Uterus (tissue), 4 donors: ENCODE results near the gene KRTAP17-1. TPM values are rescaled to one million over a fixed set of nuclear protein-coding genes. Genes with fewer than 3 reads are reported as not detected.

Experiments used
- DNase-seq, 2 donors: peaks; one replicate each; pipeline ENCODE4 v3.0.0-alpha.2; 2019 to 2020
- H3K27ac ChIP-seq, 2 donors: fragments of 200-600 bp; sonication (generic); 1 replicate in 1 of 2; 2 replicates in 1 of 2; pipeline ENCODE4 v1.5.1; 2016 to 2018
- H3K27me3 ChIP-seq, 2 donors: fragments of 200-600 bp; sonication (generic); one replicate each; pipeline ENCODE4 v1.5.1; 2018 to 2019; ENCODE audit warnings: control low read depth in 1 of 2
- H3K36me3 ChIP-seq, 2 donors: fragments of 200-600 bp; sonication (generic); one replicate each; pipeline ENCODE4 v1.5.1; 2019; ENCODE audit warnings: control low read depth in 1 of 2
- H3K4me1 ChIP-seq, 2 donors: fragments of 200-600 bp; sonication (generic); one replicate each; pipeline ENCODE4 v1.5.1; 2018 to 2019; ENCODE audit warnings: control low read depth in 1 of 2
- H3K4me3 ChIP-seq, 2 donors: fragments of 200-600 bp; sonication (generic); 1 replicate in 1 of 2; 2 replicates in 1 of 2; pipeline ENCODE4 v1.5.1; 2018 to 2019; ENCODE audit warnings: mild to moderate bottlenecking in 1 of 2
- H3K9me3 ChIP-seq, 2 donors: fragments of 200-600 bp; sonication (generic); one replicate each; pipeline ENCODE4 v1.5.1; 2019; ENCODE audit warnings: control low read depth in 1 of 2
- POLR2A ChIP-seq, 2 donors: fragments of 450-650 bp; IDR thresholded peaks; one replicate each; pipeline ENCODE4 v1.6.1; 2016; ENCODE audit warnings: antibody characterized with exemption in 2 of 2, mild to moderate bottlenecking in 1 of 2, moderate library complexity in 1 of 2
- intact Hi-C: fragments of 100-400 bp; cut with DNase I; formaldehyde crosslinking; loops from one replicate; pipeline ENCODE4 v1.15.1; 2023; ENCODE audit warnings: low total_unique reads
- total RNA-seq, 4 donors: library from RNA; depleted of rRNA in 3 of 4; stranded (reverse); fragments of >200 nt in 3 of 4; gene quantifications; one replicate each; pipeline versions ENCODE4 v1.1.0 to v1.2.4, GENCODE V29; 2014 to 2023
- TF ChIP-seq, protein P1 (sequence below), 4 experiments: fragments of 200-600 bp in 2 of 4; fragments of 450-650 bp in 2 of 4; sonication (generic) in 2 of 4; IDR thresholded peaks; one replicate each; pipeline ENCODE4 v1.5.1; 2016 to 2019; ENCODE audit warnings: antibody characterized with exemption in 4 of 4, mild to moderate bottlenecking in 2 of 4, moderate library complexity in 1 of 4
- donor health status: DM: yes; HTN: yes; CAD: no.

KRTAP17-1 gene
- total RNA-seq, 4 donors from 2014 or later = not detected

DNA sequence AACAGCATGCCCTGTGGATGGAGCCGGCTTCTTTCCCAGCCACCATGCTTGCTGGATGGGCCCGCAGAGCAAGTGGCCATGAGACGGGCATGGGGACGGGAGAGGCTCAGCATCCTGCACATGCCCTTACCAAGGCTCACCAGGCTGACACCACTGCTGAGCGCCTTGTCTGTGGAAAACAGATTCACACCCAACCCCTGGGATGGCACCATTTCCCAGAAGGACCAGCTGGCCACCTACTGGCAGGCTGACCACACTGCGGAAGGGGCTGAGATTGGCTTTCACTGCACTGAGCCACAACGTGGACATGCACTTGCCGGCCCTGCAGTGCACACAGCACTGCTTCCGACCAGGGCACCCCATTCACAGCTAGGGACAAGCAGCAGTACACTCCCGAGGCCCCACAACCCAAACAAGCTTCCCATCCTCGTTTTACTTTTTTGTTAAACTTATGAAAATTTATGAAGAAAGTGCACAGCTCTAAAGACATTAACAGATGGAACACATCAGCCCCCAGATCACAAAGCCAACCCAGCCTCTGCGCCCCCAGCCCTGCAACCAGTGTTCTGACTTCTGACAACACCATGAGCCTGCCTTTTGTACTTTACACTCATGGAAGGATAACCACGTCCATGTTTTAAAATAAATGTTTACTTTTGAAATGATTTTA is 13.9 kb upstream of the KRTAP17-1 start:
- H3K27ac ChIP-seq = no peak overlapping the region
- DNase-seq = no peak
- no peaks in the 10 kb centered on the region for H3K36me3 ChIP-seq
- H3K4me1 ChIP-seq = no peaks in the 10 kb centered on the region
- H3K4me3 ChIP-seq = no peak overlapping the region
- intact Hi-C loops = no loop called here
- TF ChIP-seq, protein P1, sequence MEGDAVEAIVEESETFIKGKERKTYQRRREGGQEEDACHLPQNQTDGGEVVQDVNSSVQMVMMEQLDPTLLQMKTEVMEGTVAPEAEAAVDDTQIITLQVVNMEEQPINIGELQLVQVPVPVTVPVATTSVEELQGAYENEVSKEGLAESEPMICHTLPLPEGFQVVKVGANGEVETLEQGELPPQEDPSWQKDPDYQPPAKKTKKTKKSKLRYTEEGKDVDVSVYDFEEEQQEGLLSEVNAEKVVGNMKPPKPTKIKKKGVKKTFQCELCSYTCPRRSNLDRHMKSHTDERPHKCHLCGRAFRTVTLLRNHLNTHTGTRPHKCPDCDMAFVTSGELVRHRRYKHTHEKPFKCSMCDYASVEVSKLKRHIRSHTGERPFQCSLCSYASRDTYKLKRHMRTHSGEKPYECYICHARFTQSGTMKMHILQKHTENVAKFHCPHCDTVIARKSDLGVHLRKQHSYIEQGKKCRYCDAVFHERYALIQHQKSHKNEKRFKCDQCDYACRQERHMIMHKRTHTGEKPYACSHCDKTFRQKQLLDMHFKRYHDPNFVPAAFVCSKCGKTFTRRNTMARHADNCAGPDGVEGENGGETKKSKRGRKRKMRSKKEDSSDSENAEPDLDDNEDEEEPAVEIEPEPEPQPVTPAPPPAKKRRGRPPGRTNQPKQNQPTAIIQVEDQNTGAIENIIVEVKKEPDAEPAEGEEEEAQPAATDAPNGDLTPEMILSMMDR (IDR thresholded peaks at IDR 0.05) = peak in 3 of 4 experiments; percentile 32 to 46 (median 42)
- no peak for TF ChIP-seq POLR2A (IDR thresholded peaks at IDR 0.05)
- no peaks in the 10 kb centered on the region for H3K9me3 ChIP-seq
- no peaks in the 10 kb centered on the region for H3K27me3 ChIP-seq

DNA sequence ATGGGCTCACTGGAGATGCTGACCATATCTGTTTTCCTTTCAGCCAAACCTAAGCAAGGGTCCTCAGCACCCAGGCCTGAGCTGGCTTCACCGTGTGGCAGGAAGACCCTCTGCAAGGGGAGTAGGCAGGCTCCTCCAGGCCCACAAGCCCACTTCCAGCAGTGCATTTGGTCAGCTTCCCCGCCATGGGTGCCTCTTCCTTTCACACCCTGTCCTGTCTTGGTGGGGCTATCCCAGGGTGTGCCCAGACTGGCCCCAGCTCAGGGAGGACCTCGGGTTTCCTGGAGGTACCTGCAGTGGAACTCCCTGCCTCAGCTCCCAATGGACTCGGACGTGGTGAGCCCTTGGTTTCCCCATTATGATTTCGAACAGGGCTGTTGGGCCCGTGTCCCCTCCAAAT is 12.7 kb upstream of the KRTAP17-1 start:
- H3K36me3 ChIP-seq = no peaks in the 10 kb centered on the region
- H3K27me3 ChIP-seq = no peaks in the 10 kb centered on the region
- DNase-seq = no peak
- no peak overlapping the region for H3K4me3 ChIP-seq
- no peak for TF ChIP-seq POLR2A (IDR thresholded peaks at IDR 0.05)
- TF ChIP-seq, protein P1 (IDR thresholded peaks at IDR 0.05) = no peak
- no peaks in the 10 kb centered on the region for H3K4me1 ChIP-seq
- no peak overlapping the region for H3K27ac ChIP-seq
- no peaks in the 10 kb centered on the region for H3K9me3 ChIP-seq
- intact Hi-C loops = no loop called here

DNA sequence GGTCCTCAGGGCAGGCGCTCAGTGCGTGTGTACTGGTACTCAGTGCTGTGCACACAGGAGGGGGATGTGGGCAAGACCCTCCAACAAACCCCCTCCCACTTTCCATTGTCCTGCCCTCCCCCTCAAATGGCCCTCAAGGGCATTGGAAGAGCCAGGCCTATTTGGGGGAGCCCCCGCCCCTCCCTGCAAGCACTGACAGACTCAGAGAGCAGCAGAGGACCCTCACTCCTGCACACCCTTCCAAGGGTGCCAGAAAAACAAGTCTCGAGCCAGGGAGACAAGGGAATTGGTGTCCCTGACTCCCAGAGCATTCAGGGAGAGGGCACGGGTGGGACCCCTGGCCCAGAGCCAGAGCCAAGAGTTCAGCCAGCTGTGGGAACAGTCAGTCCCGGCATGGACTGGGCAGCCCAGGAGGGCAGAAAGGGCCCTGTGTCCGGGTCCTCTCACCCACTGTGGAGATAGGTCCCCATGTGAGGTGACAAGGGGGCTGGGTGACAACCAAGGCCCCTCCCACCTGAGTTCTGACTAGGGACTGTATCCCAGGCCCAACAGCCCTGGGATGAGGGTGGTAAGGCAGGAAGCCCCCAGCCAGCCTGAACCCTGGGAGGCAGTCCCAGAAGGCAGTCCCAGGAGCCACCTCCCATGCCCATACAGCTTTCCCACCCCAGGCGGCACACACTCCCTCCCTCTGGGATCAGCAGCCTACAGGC is 12.1 kb upstream of the KRTAP17-1 start:
- H3K4me3 ChIP-seq = no peak overlapping the region
- TF ChIP-seq, protein P1 (IDR thresholded peaks at IDR 0.05) = no peak
- no peak for TF ChIP-seq POLR2A (IDR thresholded peaks at IDR 0.05)
- DNase-seq = no peak
- no peaks in the 10 kb centered on the region for H3K27me3 ChIP-seq
- no peaks in the 10 kb centered on the region for H3K4me1 ChIP-seq
- H3K36me3 ChIP-seq = no peaks in the 10 kb centered on the region
- H3K27ac ChIP-seq = no peak overlapping the region
- intact Hi-C loops = no loop called here
- no peaks in the 10 kb centered on the region for H3K9me3 ChIP-seq

DNA sequence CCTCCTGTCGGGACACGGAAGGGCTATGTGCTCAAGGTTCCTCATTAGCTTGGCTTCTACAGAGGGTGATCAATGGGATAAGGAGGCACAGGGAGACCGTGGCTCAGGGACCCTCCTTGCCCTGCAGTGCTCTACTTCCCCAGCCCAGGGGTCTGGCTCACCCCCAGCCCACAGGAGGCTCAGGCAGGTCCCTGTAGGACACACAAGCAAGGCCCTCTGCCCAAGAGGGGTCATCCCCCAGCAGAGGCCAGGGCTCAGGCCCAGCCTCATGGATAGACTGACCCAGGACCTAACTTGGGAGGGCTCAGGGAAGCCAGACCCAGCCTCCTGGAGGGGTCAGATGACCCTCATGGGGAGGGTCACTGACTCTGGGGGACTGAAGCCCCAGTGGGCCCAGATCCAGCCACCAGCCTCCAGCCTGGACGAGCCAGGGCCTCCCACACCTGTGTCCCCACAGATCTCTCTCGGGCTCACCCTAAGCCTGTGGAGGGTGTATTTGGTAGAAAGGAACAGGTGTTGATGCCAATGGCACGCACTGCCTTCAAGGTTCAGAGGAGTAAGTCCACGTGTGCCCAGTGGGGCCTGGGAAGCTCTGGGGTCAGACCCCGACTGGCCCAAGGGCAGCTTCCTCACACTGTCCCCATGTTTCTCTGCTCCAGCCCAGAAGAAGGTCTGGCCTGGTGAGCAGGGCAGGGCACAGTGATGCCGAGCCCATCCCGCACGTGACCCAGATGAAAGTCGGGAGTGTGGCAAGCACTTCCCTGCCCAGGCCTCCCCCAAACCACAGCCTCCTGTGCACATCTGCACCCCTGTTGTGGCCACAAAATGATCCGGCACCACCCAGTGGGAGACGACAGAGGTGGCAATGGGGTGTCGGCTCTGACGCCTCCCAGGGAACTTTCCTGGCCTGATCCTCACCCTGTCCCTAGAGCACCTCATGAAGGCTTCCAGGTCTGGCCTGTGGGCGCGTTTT is 10.9 kb upstream of the KRTAP17-1 start:
- H3K9me3 ChIP-seq = no peaks in the 10 kb centered on the region
- H3K27ac ChIP-seq = no peak overlapping the region
- DNase-seq = no peak
- H3K4me1 ChIP-seq = no peaks in the 10 kb centered on the region
- no peaks in the 10 kb centered on the region for H3K27me3 ChIP-seq
- H3K4me3 ChIP-seq = no peak overlapping the region
- intact Hi-C loops = no loop called here
- no peaks in the 10 kb centered on the region for H3K36me3 ChIP-seq
- TF ChIP-seq, protein P1 (IDR thresholded peaks at IDR 0.05) = no peak
- TF ChIP-seq POLR2A (IDR thresholded peaks at IDR 0.05) = no peak
